Activated CD4-positive, alpha-beta T cell treated with anti-CD3 and anti-CD28 coated beads for 1 hour (primary cell): ENCODE results near the gene RAD21L1.
"Not testable (repeated sequence)": the region's sequence is repeated elsewhere in the genome, so short reads cannot be mapped to it uniquely, and the experiment has no call there.

Source experiments
- DNase-seq: peaks from one replicate; pipeline ENCODE4 v3.0.0-alpha.2; 2020

Gene RAD21L1

GRCh38 chr20:1232286-1233111 lies 6.7 kb downstream of the RAD21L1 start:
- no peak for DNase-seq

DNA sequence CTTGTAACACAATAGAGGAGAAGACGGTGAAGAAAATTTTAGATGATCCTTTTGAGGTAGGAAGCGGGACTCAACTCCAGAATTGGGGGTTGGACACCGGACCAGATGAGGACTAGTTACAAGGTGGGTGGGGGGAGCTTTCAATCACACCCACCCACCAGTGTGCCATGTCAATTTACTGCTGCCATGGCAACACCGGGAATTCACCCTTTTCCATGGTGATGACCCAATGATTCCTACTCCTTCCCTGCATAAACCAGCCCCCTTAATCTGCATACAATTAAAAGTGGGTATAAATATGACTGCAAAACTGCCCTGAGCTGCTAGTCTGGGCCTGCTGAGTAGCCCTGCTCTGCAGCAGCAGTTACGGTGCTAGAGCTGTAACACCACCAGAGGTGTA lies 14.7 kb downstream of the RAD21L1 start:
- no peak for DNase-seq

- DNase-seq, result no peak
Measured at GRCh38 chr20:1241456-1241855, 15.6 kb downstream of the RAD21L1 start.

GRCh38 chr20:1242099-1242498 lies 16.3 kb downstream of the RAD21L1 start:
- DNase-seq, result no peak

DNA sequence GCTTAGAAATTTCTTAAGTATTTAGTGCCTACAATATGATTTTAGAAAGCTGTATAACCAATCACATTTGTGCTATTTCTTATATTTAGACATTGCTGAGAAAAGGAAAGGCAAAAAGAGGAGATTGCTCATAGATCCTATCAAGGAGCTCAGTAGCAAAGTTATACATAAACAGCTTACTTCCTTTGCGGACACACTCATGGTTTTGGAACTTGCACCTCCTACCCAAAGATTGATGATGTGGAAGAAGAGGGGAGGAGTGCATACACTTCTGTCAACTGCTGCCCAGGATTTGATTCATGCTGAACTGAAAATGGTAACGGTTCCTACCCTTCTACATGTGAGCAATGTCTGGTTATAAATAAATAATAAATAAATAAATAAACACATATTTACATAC lies 16.7 kb downstream of the RAD21L1 start:
- no peak for DNase-seq

DNA sequence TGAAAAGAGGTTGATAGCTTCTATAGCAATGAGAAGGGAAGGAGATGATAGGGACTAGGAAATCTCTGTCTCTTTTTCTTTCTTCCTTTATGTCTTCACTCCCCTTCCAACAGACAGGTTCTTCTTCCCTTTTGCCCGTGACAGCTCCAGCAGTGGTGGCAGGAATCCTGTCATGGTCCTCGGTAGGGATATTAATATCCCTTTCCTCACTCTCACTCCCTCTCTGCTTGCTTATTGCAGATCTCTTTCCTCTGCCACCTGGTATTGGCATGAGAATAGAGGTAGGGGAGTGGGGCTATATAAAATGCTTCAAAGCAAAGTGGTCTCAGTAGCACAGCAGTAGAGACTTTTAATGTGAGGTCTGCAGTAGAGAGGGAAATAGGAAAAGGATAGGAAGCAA lies 19.7 kb downstream of the RAD21L1 start:
- DNase-seq, result no peak

DNA sequence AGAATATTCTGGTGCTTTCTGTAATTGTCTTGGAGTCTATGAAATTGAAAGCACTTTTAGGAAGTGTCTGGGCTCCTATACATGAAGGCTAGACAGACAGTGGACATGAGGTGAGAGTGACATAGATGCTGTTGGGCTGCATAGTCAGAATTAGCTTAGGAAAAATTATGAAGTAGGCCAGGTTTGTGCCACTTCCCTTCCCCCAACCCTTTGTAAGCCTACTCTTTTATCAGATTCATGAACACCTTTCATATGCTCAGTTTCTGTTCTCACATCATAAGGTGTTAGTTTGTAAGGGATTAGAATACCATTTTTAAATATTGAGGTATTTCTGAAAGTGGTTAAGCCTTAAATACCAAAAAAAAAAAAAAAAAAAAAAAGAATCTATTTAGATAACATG lies 21.8 kb downstream of the RAD21L1 start:
- no peak for DNase-seq

DNA sequence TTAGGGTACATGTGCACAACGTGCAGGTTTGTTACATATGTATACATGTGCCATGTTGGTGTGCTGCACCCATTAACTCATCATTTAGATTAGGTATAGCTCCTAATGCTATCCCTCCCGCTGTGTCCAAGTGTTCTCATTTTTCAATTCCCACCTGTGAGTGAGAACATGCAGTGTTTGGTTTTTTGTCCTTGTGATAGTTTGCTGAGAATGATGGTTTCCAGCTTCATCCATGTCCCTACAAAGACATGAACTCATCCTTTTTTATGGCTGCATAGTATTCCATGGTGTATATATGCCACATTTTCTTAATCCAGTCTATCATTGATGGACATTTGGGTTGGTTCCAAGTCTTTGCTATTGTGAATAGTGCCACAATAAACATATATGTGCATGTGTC lies 24.4 kb downstream of the RAD21L1 start:
- DNase-seq, result not testable (repeated sequence)

- DNase-seq, result no peak
Measured at GRCh38 chr20:1252416-1252815, 26.6 kb downstream of the RAD21L1 start.

GRCh38 chr20:1254254-1254653 lies 28.4 kb downstream of the RAD21L1 start:
- no peak for DNase-seq

DNA sequence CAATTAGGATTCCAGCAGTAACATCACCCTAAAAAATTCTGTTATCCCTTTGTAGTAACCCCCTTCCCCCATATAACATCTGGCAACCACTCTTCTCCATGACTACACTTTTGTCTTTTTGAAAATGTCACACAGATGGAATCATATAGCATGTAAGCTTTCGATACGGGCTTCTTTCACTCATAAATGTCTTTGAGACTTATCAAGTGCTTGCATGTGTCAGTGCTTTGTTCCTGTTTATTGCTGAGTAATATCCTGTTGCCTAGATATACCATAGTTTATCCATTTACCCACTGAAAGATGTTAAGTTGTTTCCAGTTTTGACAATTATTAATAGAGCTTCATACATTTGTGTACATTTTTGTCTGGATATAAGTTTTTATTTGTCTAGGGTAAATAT lies 29.8 kb downstream of the RAD21L1 start:
- DNase-seq, result no peak

GRCh38 chr20:1263853-1264252 lies 38.0 kb downstream of the RAD21L1 start:
- DNase-seq, result no peak

GRCh38 chr20:1264727-1265126 lies 38.9 kb downstream of the RAD21L1 start:
- no peak for DNase-seq

- no peak for DNase-seq
Measured at GRCh38 chr20:1265226-1265915, 39.5 kb downstream of the RAD21L1 start.

- DNase-seq, result no peak
Measured at GRCh38 chr20:1265916-1266166, 40.0 kb downstream of the RAD21L1 start.

DNA sequence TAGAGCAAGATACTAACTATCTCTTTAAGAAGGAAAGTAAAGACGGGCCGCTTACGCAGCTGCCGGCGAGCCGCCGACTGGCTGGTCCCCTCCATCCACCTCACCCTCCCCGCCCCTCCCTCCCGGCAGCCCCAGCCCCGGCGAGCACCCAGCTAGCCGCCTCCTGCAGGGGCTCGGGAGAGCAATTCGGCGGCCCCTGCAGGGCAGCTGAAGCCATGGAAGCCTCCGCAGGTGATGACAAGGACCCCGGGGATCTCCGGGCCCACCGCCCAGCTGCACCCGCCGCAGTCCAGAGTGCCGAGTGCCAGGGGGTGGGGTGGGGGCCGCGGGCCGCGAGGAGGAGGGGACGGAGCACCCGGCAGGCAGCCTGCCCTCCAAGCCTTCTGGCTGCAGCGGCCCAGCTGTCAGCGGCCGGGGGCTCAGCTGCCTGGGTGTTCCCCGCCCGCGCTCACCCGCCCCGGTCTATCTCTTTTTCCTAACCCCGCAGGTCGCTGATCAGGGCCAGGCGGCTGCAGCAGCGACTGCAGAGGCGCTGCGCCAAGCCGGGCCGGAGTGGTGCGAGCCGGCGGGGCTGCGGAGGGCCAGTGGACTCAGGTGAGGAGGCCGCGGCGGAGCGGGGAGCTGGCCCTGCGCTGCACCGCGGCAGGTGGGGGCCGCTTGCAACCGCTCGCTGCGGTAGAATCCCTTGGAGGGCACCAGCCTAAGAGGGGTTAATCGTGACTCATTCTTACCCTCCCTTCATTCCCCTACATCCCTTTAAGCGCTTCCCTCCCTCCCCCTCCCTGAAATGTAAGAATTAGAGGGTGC lies 40.5 kb downstream of the RAD21L1 start, which contains the start of gene SNPH:
TSS of gene SNPH (plus strand) at position 128 of the 807 bp plus-strand sequence. CDS start 29,946 bp downstream, outside the sequence.
- peak; percentile 61 for DNase-seq

DNA sequence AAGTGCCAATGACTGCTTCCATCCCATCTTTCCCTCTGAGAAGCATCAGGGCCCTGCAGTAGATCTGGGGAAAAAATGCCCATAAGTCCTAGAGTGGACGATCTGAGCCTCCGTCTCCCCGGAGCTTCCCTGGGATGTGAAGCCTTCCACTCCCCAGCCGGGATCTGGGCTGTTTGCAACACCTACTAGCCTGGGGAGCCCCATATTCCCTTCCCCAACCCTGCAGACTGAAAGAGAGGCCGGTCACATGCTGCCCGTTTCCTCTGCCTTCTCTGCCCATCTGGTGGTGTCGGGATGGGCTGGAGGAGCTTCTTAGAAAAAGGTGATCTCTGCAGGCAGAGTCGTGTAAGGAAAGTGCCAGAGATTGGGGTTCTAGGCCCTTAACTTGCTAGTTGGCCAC lies 41.3 kb downstream of the RAD21L1 start:
- DNase-seq, result no peak

DNA sequence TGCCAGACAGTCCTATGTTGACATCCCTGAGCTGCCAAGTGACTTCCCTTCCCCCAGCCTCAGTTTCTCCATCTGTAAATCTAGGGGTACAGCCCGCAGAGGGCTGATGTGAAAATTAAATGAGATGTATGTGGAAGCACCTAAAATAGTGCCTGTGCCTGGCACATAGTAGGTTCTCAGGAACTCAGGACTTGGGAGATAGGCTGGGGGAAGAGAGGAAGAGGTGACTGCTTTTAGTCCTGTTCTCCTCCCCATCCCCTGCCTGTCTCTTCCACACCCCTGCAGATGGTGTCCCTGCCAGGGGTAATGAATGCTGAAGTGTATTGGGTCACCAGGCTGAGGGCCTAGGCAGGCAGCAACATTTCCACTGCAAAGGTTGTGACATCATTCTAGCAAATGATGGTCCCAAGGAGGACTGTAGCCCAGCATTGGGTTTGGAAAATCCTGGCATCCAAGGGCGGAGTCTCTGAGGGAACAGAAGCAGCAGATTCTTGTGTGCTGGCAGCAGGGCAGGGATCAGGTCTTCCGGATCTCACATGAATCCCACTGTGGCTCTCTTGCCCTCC lies 42.0 kb downstream of the RAD21L1 start:
- DNase-seq, result no peak

DNA sequence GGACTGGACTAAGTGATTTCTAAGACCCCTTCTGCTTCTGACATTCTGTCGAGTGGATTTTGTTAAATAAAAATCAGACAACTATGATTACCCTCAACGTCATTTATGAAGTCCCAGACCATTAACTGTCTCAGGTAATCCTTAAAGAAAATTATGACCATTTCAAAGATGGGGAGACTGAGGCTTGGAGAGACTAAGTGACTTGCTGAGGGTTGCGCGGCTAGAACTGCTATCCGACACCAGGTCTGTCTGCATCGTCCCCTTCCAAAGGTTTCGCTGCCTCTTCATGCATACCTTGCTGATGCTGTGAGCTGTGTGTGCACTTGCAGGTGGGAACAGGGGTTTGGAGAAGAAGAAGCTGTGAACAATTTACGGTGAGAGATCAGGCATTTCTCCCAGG lies 43.4 kb downstream of the RAD21L1 start:
- no peak for DNase-seq

- no peak for DNase-seq
Measured at GRCh38 chr20:1269850-1270249, 44.0 kb downstream of the RAD21L1 start.

- DNase-seq, result no peak
Measured at GRCh38 chr20:1272368-1273100, 46.7 kb downstream of the RAD21L1 start.

DNA sequence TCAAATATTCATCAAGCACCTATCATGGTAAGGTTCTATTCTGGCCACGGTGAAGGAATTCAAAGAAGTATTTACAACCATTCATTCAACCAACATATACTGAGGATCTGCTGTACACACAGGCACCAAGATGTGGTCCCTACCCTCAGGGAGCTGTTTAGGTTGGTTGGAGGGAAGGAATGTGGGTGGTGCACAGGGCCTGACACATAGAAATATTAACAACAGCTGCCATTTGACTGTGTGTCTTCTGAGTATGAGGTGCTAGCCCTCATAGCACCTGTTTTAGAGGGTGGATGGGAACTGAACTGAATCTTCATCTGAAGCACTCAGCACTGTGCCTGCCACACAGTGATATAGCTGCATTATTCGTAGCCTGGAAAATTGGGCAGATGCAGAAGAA lies 47.5 kb downstream of the RAD21L1 start:
- no peak for DNase-seq
